Activated naive CD4-positive, alpha-beta T cell treated with anti-CD3 and anti-CD28 coated beads, Interleukin-2, amount 50 U/mL, for 72 hours (primary cell): Measurements from ENCODE around the gene VAC14. TPM values are rescaled to one million over a fixed set of nuclear protein-coding genes. Genes with fewer than 3 reads are reported as not detected.

Experiments
- ATAC-seq, 2 donors: fragments of 150-1000 bp; cut with Tn5 transposase; 2 replicates each; pipeline ENCODE4 v1.10.0; 2021; ENCODE audit warnings: mild to moderate bottlenecking in 2 of 2, moderate library complexity in 2 of 2
- DNase-seq, 2 donors: peaks; one replicate each; pipeline ENCODE4 v3.0.0; 2021 to 2022; ENCODE audit warnings: low spot score in 2 of 2
- H3K27ac Mint-ChIP-seq, 2 donors: one replicate each; pipeline ENCODE4 v1.8.0; 2022; ENCODE audit warnings: mild to moderate bottlenecking in 2 of 2, mixed read lengths in 2 of 2
- H3K36me3 Mint-ChIP-seq, 2 donors: one replicate each; pipeline ENCODE4 v1.8.0; 2022; ENCODE audit warnings: mixed read lengths in 2 of 2
- H3K9me3 Mint-ChIP-seq, 2 donors: one replicate each; pipeline ENCODE4 v1.8.0; 2022; ENCODE audit warnings: mixed read lengths in 2 of 2
- total RNA-seq, 2 donors: library from RNA; stranded (reverse); gene quantifications; one replicate each; pipeline ENCODE4 v1.2.3, GENCODE V29; 2022

VAC14 gene
- total RNA-seq, 2 donors from 2014 or later = 22.5 to 28.8 TPM

DNA sequence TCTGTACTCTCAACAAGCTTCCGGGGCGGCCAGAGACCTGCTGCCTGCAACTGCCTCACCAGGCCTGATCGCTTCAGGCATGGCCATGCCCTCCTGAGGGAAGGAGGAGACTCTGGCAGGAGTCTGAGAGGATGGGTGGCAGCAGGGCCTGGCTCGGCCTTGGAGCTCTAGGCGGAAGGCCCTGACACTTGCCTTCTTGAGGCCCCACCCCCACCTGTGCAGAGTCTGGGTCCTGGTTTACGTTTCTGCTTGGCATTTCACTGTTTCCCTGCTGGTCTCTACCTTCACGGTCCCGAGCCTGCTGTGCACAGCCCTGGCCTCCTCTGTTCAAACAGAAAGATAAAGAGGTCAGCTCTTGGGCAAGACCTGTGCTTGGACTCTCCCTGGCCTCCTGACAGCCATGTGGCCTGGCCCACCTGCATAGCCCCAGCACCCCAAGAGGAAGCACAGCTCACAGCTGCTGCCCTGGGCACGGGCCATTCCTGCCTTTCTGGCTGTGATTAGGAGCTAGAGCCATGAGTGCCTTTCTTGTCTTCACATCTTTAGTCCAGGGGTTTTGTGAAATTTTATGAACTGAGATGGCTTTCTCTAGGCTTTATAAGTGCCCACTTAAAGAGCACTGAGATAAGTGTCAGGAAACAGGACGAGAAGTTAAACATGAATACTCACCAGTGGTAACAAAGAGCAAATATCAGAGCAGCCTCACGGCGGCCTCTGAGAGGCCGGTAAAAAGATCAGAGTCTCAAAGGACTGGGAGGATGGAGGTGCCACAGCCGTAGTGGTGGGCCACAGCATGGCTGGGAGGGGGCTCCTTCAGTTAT lies 89.5 kb downstream of the VAC14 start:
- H3K27ac Mint-ChIP-seq = peak overlapping the region; percentile 50
- no peaks in the 10 kb centered on the region for H3K9me3 Mint-ChIP-seq
- DNase-seq (no peak), ATAC-seq (no peak)
- H3K36me3 Mint-ChIP-seq = no peaks in the 10 kb centered on the region

DNA sequence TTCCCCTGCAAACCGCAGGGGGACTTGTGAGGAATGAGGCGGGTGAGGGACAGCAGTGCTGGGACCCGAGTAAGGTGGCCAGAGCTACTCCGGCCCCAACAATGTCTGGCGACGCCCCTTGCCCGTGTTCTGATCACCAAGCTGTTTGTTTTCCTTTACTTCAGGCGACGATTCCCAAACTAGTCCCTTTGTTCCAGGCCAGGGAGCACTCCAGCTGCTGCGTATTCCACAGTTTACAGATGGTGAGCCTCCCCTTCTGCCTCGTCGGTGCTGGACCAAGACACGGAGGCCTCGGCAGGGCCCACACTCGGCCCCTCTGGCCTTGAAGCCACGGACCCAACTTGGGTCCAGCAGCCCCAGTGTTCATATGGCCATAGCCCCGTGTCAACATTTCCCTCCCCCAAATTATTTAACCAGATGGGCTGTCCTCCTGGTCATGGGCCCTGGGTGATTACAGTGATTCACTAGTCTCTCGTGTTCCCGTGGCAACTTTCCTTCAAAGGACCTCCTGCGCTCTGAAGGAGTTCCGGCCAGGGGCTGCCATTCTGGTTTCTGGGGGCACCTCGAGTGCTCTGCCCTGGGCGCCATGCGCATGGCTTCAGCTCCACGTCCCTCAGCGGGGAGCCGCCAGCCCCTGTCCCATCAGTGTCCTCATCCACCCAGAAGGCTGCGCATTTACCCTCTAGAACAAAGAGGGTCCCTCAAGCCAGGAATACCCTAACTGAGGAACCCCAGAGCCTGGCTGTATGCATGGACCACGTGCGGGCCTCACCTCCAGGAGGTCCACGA lies 90.3 kb downstream of the VAC14 start:
- DNase-seq = no peak
- no peaks in the 10 kb centered on the region for H3K36me3 Mint-ChIP-seq
- no peak for ATAC-seq
- no peak overlapping the region for H3K27ac Mint-ChIP-seq
- no peaks in the 10 kb centered on the region for H3K9me3 Mint-ChIP-seq

DNA sequence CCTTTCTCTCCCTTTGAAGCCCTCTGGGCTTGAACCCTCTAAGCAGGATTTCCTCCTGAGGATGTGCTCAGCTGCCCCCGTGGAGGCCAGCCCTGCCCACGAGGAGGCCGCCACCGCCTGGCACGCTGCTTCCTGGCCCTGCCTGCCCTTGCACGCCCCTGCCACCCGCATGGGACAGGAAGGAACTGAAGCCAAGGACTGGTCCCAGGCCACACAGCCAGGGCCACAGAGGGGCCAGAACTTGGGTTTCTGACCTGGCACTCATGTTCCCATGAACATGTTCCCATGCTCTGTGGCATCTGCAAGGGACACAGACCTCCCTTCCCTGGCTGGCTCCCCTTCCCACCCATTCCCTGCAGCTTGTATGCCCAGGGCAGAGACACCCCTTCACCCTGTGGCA lies 91.0 kb downstream of the VAC14 start:
- DNase-seq = no peak
- no peak for ATAC-seq
- no peaks in the 10 kb centered on the region for H3K9me3 Mint-ChIP-seq

DNA sequence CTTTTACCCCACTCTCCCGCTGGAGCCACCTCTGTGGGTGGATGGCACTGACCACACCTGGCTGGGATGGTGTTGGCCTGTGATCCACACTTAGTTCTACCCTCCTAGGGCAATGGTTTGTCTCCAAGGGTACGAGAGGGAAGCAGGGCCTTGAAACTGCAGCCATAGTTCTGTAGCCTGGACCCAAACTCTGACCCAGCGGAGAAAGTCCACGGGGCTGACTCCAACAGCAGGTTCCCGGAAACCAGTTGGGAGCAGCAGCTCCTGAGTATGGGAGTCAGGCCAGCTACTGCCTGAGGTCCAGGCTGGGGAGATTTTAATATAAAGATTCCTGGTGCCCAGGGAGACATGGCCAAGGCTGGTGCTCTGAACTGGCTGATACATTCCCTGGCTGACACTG lies 91.5 kb downstream of the VAC14 start:
- H3K27ac Mint-ChIP-seq = no peak overlapping the region
- DNase-seq (no peak), ATAC-seq (no peak)
- H3K9me3 Mint-ChIP-seq = no peaks in the 10 kb centered on the region
- no peaks in the 10 kb centered on the region for H3K36me3 Mint-ChIP-seq

More for the DNA sequence above, 91.0 kb downstream of the VAC14 start:
- no peaks in the 10 kb centered on the region for H3K36me3 Mint-ChIP-seq
- H3K27ac Mint-ChIP-seq = no peak overlapping the region

DNA sequence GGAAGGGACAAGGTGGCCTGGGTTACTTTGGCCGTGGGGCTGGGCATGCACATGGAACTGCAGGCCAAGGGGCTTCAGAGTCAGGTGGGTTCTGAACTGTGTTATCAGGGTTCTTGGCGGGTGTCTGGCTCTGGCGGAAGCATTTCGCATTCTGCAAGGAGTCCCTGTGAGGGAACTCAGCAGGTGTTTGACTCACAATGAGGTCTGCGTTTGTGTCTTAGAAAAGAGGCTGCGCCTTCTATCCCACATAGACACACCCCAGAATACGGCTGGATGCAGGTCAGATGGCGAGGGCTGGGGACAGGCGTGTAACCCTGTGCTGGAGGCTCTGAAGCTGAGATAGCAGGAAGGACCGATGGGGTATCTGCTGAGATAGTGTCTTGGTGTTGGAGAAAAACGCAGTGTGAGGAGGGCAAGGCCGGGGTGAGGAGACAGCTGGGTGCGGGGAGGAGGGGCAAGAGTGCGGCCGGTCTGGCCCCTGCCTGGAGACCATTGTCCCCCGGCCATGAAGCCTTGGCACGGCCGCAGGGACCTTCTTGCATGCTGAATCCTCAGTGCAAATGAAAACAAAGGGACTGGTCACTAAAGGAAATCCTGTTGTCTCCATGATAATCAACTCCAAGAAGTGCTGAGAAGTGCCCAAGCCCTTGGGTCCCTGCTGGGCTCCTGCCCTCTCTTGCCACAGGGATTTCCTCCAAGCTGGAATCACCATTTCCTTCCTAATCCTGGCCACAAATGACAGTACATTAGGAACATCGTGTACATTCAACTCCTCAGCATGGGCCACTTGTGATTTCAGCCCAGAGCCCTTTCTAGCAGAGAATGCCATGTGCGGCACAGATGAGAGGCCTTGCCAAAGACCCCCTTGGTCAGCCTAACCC lies 92.4 kb downstream of the VAC14 start:
- no peaks in the 10 kb centered on the region for H3K9me3 Mint-ChIP-seq
- DNase-seq (no peak), ATAC-seq (no peak)
- peak overlapping the region in 1 of 2 donors; percentile 78 for H3K27ac Mint-ChIP-seq
- no peaks in the 10 kb centered on the region for H3K36me3 Mint-ChIP-seq

DNA sequence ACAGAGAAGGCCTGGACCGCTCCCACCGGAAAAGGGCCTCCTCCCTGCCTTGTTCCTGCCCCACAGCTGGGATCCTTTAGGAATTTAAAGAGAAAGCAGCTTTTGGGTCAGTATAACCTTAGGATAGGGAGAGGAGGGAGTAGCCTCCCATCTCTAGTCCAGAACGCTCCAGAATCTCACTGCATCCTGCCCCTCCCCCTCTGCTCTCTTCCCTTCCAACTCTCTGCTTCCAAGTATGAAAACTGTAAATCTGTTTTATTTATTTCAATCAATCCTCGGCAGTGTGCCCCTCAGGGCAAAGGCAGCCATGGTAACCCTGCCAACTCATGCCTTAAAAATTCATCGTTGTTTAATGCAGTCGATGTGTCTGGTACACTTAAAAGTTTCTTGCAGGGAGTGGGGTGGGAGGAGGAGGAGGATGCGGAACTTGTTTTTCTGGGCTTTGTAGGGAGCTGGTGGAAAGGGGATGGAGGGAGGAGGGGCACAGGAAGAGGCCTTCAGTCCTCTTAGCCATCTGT lies 94.0 kb downstream of the VAC14 start:
- DNase-seq (no peak), ATAC-seq (no peak)
- Mint-ChIP-seq H3K27ac (peak overlapping the region in 1 of 2 donors; percentile 5), H3K36me3 (no peaks in the 10 kb centered on the region), H3K9me3 (no peaks in the 10 kb centered on the region)

DNA sequence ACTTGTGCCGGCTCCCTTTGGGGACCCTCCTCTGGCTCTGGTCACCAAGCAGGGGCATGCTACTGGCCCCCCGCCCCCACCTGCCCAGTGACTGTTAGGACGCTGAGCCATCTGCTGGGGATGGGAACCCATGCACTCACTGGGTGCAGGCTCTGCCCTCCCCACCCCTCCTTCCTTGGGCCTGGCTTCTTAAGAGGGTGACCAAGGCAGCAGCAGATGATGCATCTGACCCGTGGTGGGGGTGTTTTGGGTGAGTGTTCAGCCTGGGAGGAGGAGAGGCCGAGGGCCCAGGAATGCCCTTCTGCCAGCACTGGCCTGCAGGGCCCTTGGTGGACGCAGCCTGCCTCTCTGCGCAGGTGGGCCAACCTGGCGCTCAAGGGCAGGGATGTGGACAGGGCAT lies 95.9 kb downstream of the VAC14 start:
- no peak for DNase-seq
- Mint-ChIP-seq H3K27ac (no peak overlapping the region), H3K9me3 (no peaks in the 10 kb centered on the region)

DNA sequence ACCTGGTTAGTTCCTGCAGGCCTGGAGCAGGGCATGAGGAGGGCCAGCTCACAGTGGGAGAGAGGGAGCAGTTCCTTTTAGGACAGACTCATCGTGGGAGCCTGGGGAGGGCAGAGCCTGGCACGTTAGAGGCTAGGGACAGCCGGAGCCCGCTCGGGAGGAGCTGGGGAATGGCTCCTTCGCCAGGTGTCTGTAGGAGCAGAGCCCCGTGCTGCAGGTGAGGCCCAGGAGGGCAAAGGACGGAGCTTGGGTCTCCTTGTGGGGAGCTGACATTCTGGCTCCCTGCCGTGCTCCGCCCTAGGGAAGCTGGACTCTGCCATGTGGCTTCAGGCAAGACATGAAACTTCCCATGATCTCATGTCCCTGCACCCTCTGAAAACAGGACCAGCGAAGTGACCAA lies 96.4 kb downstream of the VAC14 start:
- H3K27ac Mint-ChIP-seq = no peak overlapping the region
- DNase-seq = no peak

More for the DNA sequence above, 95.9 kb downstream of the VAC14 start:
- no peaks in the 10 kb centered on the region for H3K36me3 Mint-ChIP-seq
- ATAC-seq = no peak

DNA sequence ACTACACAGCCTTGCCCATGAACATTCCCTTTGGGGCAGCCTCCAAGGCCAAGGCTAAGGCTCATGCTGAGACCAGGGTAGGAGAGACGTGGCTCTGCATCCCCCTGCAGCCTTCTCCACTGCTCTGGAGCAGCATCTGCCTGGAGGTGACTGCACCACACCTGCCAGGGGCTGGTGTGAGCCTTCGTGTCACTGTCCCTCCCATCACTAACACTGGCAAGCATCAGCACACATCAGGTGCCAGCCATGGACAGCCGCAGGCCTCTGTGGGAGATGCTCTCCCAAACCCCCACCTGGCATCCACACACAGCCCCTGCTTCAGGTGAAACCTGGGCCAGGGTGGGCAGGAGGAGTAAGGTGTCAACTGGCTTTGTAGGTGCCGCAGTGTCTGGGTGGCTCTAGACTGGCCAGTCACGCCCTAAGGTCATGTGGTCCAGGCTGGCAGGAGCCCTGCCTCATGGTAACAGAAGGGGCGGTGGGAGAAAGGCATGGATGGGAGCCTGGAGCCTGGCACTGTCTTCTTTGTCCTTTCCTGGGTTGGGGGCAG lies 97.0 kb downstream of the VAC14 start:
- ATAC-seq = no peak
- Mint-ChIP-seq H3K36me3 (no peaks in the 10 kb centered on the region), H3K9me3 (no peaks in the 10 kb centered on the region), H3K27ac (no peak overlapping the region)
- DNase-seq = no peak

More for the DNA sequence above, 96.4 kb downstream of the VAC14 start:
- ATAC-seq = no peak
- no peaks in the 10 kb centered on the region for H3K9me3 Mint-ChIP-seq
- H3K36me3 Mint-ChIP-seq = no peaks in the 10 kb centered on the region

DNA sequence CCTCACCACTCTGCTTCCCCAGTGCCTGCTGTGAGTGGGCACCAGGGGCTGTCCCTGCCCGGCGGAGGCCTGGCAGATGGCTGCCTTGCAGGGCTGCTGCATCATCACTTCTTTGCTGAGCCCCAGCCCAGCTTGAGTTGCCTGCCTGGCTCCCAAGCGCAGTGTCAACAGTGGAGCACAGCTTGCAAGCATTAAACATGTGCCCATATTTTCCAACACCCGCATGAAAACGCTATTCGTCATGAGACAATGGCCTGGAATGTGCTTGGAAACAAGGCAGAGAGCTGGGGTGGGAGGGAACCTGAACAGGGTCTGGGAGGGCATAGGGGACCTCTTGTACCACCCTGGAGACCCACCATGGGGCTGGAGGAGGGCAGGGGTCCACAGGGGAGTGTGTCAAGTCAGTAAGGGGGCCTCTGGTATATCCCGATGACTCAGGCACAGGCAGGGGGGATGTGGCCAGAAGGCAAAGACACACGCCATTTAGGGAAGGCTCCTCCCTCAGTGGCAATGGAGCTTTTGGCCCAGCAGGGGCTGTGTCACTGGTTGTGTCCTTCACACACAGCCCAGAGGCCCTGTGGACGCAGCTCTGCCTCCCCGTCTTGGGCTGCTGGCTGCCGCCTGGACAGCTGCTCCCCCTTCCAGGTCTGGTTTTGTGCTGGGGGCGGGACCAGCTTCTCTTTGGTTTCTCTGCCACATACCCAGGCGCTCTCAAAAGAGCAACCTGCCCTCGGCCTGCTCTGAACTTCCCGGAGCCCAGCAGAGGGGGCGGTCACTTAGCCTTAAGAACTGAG lies 97.7 kb downstream of the VAC14 start:
- Mint-ChIP-seq H3K36me3 (no peaks in the 10 kb centered on the region), H3K27ac (no peak overlapping the region), H3K9me3 (no peaks in the 10 kb centered on the region)
- ATAC-seq (no peak), DNase-seq (no peak)

DNA sequence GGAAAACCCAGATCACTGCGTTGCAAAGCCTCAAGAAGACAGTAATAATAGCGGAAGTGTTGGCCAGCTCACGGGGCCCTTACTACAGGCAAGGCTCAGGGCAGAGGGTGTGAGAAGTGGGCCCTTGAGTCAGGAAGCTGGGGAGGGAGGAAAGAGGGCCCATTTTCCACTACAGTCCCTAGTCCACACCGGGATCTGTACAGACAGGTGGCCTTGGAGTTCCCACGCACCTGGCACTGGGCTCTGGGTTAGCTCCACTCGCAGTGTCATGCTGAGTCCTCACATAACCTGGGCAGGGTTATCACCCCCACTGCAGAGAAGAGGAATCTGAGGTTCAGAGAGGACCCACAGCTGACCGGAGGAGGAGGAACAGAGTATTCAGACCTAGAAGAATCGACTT lies 98.3 kb downstream of the VAC14 start:
- DNase-seq = no peak
- Mint-ChIP-seq H3K27ac (peak overlapping the region; percentile 40 to 90), H3K9me3 (no peaks in the 10 kb centered on the region), H3K36me3 (no peaks in the 10 kb centered on the region)
- ATAC-seq = no peak

DNA sequence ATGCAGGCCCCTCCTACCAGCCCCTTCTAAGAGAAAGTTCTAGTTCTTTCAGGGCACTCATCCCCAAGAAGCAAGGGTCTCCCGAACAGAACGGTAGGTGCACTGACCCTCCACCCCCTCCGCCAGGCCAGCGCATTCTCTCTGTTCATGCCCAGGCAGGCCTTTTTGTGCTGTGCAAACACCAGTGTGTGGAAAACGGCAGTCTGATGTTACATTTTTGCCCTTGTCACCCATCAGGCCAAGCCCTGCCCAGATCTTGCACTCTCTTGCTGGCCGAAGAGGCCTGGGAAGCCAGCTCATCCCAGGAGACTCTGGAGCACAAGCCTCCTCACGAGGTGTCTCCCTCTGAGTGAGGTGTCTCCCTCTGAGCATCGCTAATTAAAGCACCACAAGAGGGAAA lies 99.0 kb downstream of the VAC14 start:
- Mint-ChIP-seq H3K27ac (peak overlapping the region; percentile 40 to 98), H3K36me3 (no peaks in the 10 kb centered on the region), H3K9me3 (no peaks in the 10 kb centered on the region)
- no peak for DNase-seq
- ATAC-seq = no peak

DNA sequence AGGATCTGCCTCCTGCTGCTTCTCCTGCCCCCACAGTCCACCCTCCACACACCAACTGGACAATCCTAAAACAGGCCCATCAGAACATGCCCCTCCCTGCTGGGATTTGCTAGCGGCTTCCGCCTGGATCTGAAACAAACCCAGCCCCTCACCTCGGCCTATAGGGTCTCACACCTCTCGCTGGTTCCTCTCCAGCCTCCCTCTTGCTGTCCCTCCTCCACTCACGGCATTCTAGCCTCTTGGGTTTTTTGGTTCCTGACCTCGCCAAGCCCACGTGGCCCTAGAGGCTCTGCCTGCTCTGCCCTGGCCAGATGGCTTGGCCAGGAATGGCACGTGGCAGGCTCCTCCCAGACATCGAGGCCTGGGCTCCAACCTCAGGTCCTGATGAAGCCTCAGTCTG lies 99.4 kb downstream of the VAC14 start:
- ATAC-seq (no peak), DNase-seq (no peak)
- Mint-ChIP-seq H3K27ac (peak overlapping the region; percentile 40 to 98), H3K36me3 (no peaks in the 10 kb centered on the region), H3K9me3 (no peaks in the 10 kb centered on the region)

DNA sequence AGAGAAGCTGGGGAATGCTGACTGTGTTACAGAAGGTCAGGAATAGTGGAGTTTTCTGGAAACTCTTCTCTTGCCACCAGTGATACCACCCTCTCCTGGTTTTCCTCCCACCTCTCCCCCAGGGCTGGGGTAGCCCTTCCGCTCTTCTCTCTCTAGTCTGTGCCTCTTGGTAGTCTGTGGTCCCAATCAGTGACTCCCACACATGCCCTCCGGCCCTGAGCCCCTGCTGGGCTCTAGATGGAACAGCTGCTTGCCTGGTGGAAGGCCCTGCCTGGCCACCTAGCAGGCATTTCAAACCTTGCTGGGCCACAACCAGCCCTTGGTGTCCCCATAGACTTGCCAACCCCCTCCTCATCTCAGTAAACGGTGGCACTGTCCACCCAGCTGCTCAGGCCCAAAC lies 99.9 kb downstream of the VAC14 start:
- Mint-ChIP-seq H3K36me3 (no peaks in the 10 kb centered on the region), H3K27ac (peak overlapping the region in 1 of 2 donors; percentile 40), H3K9me3 (no peaks in the 10 kb centered on the region)
- ATAC-seq = no peak
- DNase-seq = no peak

DNA sequence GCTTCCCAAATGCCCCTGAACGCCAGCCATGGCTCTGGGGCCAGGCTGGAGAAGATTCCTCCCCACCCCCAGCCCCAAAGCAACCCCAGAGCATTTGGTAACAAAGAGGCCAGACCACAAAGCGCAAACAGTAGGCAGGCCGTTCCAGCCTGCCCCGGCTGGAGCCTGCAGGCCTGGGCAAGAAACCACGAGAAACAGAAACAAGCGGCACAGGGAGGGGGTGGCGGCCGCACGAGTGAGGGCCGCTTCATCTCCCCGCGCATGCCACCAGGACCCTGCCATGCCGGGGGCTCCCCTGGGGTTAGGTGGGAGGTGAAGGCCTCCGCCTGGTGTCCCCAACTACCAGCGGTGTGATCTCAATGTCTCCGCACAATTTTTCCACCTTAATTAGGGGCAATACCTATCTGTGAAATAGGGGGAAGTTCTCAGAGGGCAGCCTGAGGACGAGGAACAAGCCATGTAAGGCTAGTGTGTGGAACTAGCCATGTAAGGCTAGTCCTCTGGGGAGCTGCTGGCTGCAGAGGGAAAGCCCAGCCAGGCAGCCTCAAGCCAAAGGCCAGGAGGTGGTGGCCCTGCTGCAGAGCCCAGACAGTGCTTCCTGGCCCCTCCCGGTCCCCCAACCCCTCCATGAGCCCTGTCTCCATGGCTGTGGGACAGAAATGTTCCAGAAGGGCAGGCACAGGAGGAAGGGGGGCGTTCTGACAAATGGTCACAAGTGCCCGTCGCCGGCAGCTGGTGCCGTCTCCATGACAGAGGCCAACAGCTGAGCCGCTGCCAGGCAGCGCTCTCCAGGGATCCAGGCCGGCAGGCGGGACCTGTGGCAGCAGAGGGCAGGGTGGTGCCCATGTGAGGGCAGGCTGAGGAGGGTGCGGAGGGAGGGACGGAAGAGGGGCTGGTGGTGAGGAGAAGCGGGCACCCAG lies 100.6 kb downstream of the VAC14 start:
- Mint-ChIP-seq H3K27ac (peak overlapping the region in 1 of 2 donors; percentile 40), H3K9me3 (no peaks in the 10 kb centered on the region), H3K36me3 (no peaks in the 10 kb centered on the region)
- DNase-seq (no peak), ATAC-seq (no peak)
